DMS79 treated with DMSO at 0.1 percent for 48 hours (cell line): ENCODE results near the gene RDH5.

Source experiments
- DNase-seq: peaks from one replicate; lab custom pipeline; 2025; lab: John Stamatoyannopoulos, UW

The RDH5 gene, protein sequence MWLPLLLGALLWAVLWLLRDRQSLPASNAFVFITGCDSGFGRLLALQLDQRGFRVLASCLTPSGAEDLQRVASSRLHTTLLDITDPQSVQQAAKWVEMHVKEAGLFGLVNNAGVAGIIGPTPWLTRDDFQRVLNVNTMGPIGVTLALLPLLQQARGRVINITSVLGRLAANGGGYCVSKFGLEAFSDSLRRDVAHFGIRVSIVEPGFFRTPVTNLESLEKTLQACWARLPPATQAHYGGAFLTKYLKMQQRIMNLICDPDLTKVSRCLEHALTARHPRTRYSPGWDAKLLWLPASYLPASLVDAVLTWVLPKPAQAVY

GRCh38 chr12:55720071-55720564 lies at the start of gene RDH5:
TSS of gene RDH5 (plus strand) at chr12:55720393. CDS start at chr12:55721185, 792 bp downstream.
- DNase-seq = no peak

DNA sequence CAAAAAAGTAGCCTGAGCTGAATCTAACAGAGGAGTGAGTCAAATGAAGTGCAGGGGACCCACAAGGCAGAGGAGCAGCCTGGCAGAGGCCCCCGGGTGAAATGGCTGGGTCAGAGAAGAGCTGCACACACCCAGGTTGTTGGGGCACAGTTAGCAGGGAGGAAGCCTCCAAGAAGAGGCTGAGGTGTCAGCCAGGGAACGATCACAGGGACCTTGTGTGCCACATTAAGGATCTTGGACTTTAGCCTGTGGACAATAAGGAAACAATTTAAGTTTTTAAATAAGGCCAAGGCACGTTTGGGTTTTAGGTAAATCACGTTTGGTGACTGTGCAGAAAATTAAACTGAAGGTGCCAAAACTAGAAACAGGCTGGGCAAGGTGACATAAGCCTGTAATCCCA lies 48.4 kb upstream of the RDH5 start:
- DNase-seq = no peak

GRCh38 chr12:55673638-55674037 lies 46.6 kb upstream of the RDH5 start:
- DNase-seq = no peak

GRCh38 chr12:55675666-55676065 lies 44.5 kb upstream of the RDH5 start:
- DNase-seq = no peak

DNA sequence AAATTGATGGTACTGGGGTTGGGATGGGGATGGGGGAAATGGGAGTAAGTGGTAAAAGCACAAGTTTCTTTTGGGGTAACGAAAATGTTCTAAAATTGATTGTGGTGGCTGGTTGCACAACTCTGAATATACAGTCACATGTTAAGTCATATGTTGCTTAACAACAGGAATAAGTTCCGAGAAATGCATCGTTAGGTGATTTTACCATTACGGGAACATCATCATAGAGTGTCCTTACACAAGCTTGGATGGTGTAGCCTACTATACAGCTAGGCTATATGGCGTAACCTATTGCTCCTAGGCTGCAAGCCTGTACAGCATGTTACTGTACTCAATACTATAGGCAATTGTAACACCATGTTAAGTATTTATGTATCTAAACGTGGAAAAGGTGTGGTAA lies 43.5 kb upstream of the RDH5 start:
- DNase-seq = no peak

- no peak for DNase-seq
Observed at GRCh38 chr12:55679691-55680090, 40.5 kb upstream of the RDH5 start.

DNA sequence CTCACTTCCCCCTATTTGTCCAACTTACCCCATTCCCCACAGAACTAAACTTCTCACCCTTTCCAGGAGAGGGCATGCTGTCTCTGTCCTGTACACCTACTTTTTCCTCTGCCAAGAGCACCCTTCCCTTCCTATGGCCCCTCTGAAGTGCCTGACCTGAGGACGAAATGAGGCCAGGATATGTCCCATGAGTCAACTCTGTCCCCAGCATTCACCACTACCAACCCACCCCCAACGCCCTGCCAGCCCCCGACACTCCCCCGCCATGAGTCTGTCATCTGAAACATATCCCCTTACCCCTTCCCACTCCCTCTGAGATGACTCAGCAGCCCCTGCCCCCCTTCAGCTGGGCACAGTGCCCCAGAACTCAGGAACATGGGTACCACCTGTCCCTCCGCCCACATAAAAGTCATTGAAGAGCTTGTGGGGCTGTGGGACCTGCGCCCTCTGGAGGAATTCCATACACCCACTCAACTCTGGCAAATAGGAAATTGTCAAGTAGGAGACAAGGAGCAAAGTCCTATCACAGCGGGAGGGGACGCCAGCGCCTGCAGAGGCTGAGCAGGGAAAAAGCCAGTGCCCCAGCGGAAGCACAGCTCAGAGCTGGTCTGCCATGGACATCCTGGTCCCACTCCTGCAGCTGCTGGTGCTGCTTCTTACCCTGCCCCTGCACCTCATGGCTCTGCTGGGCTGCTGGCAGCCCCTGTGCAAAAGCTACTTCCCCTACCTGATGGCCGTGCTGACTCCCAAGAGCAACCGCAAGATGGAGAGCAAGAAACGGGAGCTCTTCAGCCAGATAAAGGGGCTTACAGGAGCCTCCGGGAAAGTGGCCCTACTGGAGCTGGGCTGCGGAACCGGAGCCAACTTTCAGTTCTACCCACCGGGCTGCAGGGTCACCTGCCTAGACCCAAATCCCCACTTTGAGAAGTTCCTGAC lies 38.8 kb upstream of the RDH5 start:
- peak; percentile 19 for DNase-seq

DNA sequence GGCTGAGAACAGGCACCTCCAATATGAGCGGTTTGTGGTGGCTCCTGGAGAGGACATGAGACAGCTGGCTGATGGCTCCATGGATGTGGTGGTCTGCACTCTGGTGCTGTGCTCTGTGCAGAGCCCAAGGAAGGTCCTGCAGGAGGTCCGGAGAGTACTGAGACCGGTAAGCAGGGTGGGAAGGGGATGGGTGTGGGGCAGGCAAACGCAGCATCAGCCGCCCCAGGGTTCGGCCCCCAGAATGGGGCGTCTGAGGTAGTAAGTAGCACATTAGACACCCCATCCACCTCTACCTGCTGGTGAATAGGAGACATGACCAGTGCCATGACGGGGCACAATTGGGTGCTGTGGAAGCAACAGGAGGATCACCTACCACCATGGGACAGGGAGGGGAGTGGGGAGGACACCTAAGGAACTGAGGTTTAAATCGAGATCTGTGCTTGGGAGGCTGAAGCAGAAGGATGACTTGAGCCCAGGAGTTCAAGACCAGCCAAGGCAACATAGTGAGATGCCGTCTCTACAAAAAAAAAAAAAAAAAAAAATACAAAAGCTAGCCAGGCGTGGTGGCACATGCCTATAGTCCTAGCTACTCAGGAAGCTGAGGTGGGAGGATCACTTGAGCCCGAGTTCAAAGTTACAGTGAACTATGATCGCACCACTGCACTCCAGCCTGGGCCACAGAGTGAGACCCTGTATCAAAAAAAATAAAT lies 38.0 kb upstream of the RDH5 start:
- no peak for DNase-seq

- no peak for DNase-seq
Observed at GRCh38 chr12:55683676-55684075, 36.5 kb upstream of the RDH5 start.

DNA sequence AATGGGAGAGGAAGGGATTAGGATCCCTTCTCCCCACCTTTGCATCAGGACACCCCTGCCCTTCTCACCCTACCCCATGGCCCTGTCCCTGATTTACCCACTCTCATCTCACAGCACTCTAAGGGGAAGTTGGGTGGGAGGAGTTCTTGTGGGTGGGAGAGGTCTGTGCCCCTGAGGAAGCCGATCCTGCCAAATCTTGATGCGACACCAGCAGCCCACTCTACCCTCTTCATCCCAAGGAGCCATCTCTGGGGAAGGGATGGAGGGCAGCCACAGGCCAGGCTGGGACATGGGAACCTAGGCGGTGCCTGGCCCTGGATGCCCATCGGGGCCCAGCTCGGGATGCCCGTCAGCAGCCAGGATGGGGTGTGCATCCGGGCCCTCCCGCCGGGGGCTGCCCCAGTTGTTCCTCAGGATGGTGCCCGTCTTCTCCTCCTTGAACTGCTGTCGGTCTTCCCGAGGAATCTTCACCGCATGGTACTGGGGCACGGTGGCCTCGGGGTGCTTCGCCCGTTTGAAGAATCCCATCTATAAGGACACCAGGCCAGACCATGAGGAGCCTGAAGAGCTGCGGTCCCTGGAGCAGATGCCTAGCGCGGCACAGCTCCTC lies 35.3 kb upstream of the RDH5 start:
- no peak for DNase-seq

DNA sequence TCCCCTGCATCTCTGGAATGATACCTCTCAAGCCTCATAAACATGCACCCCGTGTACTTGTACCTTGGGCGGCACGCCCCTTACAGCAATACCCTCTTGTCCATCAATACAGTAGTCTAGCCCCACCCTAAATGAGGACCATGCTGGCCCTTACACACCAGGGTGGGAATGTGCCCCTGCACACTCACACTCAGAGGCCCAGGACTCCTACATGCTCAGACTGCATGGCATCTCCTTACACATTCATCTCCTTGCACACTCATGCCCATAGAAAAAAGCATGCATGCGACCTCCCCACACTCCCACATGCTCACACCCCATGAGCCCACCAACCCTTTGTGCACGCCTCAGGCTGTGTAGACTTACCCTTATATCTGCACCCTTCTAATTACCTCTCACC lies 34.5 kb upstream of the RDH5 start:
- no peak for DNase-seq

DNA sequence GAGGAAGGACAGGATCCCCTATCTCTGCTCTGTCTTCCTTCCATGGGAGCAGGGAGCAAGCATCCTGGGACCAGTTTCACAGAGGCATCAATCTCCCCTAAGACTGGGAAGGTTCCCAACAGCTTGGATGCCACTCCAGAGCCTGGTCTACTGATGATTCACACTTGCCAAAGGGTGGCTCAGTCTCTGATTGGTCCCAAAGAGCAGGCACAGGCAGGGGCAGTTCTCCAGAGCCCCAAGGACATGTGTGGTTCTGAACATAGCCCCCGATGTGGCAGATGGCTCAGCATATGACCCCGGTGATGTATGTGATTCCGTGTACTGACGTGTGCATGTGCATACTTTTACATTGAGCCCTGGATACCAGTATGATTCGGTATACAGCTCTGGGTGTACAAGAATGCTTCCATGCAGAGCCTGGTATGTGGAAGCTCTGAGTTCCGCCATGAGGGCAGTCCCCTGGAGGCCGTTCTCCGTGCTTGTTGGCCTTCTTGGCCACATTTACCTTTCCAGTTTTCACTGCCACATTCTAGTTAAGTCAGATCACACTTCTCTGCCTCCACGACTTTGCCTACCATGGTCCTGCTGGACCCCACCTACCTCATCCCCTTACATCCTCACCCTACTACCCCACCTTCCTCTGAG lies 33.7 kb upstream of the RDH5 start:
- DNase-seq = no peak

- no peak for DNase-seq
Observed at GRCh38 chr12:55687746-55688145, 32.4 kb upstream of the RDH5 start.

GRCh38 chr12:55688716-55689655 lies 31.2 kb upstream of the RDH5 start:
- no peak for DNase-seq

- DNase-seq = no peak
Observed at GRCh38 chr12:55692631-55693322, 27.4 kb upstream of the RDH5 start.

DNA sequence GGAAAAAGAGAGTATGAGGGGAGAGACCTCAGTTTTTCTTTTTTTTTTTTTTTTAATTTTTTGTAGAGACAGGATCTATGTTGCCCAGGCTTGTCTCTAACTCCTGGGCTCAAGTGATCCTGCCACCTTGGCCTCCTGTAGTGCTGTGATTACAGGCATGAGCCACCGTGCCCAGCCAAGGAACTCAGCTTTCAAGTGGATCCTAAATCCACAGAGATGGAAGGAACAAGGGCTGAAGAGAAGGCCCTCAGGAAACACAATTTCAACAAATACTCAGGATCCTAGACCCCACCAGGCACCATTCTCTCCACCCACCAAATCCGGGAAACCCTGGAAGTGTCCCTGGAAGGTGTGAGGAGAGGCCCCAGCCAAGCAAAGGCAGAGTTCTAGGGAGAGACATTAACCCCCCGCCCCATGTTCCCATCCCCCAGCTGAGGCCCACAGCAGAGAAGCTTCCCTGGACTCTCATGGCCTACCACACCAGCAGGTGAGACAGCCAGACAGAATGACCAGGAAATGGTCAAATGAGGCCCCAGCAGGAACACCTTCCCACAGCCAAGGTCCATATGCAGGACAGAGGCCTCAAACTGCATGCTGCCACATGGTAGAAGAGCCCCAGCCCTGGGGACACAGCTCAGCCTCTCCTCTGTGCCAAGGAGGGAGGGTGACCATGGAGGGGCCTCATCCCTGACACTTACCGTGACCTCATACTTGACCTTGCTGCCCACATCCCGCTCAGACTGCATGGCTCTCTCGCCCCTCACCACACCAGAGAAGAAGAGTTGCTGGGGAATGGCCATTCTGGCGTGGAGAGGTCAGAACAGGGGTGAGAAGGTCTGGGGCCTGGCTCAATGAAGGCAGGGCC lies 26.6 kb upstream of the RDH5 start:
- no peak for DNase-seq

DNA sequence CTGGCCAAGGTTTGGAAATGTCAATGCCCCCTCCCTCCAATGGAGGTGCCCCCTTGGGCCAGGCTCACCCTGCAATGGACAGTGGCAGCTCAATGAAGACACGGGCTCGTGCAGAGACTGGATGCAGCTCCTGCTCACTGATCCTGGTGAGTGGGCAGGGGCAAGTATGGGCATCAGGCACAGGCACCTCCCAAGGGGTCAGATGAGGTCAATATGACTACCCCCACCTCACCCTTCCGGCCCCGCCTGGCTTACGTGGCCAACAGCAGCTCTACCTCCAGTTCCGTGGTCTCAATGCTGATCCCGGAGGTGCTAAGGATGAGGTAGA lies 26.0 kb upstream of the RDH5 start:
- DNase-seq = no peak

DNA sequence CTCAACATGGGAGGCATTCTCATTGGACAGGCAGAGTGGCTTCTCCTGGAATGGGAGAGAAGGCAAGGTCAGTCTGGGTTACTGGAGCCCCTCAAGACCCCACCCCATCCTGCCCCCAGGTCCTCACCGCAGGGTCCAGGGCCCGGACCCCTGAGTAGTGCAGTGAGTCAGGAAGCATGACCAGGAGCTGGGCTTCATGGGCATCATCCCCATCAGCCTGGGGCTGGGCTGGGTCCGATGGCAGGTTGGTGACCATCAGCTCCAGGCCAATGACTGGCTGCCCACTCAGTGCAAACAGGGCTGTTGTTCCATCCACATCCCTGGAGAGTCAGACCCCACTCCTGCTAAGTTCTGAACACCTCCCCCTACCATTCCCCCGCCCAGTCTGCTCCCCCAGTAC lies 25.5 kb upstream of the RDH5 start:
- no peak for DNase-seq

DNA sequence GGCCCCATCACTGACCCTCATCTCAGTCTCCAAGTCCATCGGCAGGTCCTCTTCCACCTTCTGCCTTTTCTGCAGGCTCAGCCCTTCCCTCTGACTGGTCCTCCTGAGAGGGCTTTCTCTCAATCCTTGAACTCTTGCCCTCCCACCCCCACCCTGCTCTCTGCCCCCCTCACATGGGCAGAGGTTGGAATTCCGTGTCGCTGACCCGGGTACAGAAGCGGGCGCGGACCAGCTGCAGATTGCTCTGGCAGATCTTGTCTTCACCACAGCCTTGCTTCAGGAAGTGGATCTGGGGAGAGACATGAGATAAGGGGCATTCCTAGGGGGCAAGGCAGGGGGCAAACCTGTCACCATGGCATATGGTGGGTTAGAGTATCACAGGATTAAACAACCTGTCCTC lies 24.8 kb upstream of the RDH5 start:
- no peak for DNase-seq
